Stimulated activated CD4-positive, alpha-beta T cell treated with anti-CD3 and anti-CD28 coated beads, Interleukin-1b, Interleukin-23, amount 100 ng/mL, for 24 hours (primary cell): ENCODE measurements around the gene CEP68.

Experiments used
- DNase-seq, 4 experiments: peaks; one replicate each; pipeline ENCODE4 v3.0.0-alpha.2; 2020; ENCODE audit warnings: low read depth in 4 of 4, low spot score in 1 of 4

The CEP68 gene

DNA sequence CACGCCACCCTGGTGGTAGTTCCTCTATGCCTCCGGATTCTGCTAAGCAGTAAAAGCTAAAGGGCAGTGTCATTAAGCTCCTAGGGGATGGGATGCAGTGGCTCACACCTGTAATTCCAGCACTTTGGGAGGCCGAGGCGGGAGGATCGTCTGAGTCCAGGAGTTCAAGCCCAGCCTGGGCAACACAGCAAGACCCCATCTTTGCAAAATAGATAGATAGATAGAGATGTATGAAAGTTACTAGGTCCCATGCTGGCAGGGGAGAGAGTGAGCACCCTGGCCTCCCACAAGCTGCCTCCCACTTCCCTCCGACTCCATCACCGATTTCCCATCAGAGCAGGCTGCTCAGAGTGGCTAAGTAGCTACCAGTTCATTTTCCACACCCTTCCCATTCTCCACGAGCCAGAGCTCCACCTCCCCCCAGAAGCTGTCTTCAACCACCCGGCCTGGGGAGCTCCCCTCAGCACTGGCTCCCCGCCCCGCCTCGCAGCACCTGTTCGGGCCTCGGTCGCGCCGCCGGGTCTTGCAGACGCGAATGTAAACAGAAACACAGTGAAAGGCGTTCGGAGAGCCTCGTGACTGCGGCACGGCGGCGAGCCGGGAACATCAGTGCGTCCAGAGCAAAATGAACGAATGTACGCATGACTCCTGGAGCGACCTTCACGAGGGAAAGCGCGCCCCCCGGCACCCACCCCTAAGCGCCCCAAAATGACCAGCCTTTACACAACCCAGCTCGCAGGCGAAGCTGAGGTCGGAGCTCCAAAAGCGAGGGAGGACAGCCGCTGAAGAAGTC, 598 bp upstream of the CEP68 start:
- DNase-seq: peak in 3 of 4 experiments; percentile 18 to 42 (median 33)

- no peak for DNase-seq
Measured at GRCh38 chr2:65057054-65057375, 799 bp downstream of the CEP68 start.

DNA sequence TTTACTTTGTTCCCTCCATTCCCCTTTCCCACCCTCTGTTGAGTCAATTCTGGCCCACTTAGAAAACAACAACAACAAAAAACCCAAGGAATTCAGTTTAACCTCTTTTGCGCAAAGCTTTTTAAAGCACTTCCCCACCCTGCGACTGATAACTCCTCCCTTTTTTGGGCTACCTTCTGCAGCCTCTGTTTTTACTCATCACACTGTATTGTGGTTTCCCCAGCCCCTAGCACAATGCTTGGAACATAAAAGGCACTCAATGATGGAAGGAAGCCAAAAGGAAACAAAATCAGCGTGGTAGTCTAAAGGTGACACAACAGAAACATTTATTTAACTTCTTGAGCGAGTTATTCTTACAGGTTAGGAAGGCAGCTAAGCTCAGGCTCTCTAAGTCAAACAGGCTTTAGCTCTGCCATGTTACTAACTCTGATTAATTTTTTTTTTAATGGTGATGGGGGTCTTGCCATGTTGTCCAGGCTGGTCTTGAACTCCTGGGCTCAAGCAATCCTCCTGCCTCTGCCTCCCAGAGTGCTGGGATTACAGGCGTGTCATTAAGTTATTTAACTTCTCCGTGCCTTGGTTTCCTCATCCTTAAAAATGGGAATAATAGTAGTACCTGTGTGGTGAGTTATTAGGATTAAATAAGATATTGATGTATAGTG, 1.3 kb downstream of the CEP68 start:
- DNase-seq: peak in 2 of 4 experiments; percentile 23 to 36

DNA sequence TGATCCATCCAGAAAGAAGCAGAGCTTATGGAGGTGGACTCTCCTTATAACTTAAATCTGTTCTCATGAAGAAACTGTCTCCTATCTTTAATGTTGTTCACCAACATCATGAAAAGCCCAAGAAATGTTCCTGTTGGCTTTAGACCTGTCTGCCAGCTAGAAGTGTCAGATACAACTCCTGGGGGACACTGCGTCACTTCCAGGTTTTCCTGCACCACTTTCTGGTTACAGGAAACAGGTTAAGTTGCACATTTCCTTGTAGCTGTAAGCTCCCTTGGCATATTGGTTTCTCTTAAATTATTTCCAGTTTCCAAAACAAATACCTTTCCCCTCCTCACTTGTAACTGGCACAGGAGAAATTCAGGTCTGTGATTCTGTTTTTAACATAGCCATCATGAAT, 2.9 kb downstream of the CEP68 start:
- DNase-seq: no peak

- DNase-seq: no peak
Measured at GRCh38 chr2:65061146-65061909, 5.1 kb downstream of the CEP68 start.

DNA sequence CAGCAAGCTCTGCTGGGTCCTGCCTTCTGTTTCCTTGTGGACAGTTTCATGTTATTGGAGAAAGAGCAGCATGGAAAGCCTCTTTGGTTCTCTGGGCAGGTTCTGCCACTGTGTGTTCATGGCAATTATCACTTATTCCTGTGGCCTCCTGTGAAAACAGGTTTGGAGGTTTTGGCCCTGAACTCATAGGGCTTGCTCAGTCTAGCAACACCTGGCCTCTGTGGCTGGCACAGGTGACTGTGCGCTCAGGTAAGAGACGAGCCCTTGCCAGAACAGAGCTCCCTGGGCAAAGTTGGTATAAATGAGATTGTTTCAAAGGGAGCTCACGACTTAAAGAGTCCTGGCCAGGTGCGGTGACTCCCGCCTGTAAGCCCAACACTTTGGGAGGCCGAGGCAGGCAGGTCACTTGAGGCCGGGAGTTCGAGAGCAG, 5.7 kb downstream of the CEP68 start:
- no peak for DNase-seq

- no peak for DNase-seq
Measured at GRCh38 chr2:65062843-65063825, 6.9 kb downstream of the CEP68 start.

- DNase-seq: no peak
Measured at GRCh38 chr2:65064728-65065552, 8.7 kb downstream of the CEP68 start.

DNA sequence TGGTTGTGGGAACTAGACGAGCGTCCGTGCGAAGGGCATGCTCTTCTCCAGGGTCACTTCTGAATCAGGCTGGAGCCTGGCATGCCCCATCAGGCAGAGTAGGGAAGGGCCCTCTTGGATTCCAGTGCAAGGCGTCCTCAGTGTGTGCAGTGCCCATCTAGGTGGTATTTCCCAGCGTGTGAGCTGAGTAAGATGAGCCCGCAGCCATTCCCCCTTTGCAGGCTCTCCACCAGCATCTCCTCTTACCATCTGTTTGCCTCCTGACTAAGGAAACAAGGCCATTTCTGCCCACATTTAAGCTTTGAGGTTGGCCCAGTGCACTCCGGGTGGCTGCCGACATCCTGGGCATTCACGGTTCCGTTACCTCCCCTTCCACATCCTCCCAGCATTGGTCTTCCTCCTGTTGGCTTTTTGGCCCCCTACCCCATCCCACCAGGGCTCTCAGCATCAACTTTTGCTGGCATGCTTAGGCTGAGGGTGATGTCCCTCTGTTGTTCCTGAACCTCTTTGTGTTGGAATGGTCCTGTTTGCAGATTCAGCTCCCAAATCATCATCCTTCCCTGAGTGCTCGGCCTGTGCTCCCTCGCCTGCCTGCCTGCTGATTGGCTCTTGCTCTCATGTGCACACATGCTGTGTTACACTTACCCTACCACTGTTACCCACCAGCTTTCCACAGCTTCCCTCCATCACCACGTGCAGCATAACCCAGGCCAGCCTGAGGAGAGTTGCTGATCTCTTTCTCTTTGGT, 11.8 kb downstream of the CEP68 start:
- DNase-seq: no peak

DNA sequence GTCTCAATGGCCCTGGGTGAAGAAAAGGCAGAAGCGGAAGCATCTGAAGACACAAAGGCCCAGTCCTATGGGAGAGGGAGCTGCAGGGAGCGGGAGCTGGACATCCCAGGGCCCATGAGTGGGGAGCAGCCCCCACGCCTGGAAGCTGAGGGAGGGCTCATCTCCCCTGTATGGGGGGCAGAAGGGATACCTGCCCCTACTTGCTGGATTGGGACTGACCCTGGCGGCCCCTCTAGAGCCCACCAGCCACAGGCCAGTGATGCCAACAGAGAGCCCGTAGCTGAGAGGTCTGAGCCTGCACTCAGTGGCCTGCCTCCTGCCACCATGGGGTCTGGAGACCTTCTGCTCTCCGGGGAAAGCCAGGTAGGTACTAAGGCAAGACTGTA, 13.2 kb downstream of the CEP68 start:
- DNase-seq: no peak

GRCh38 chr2:65070172-65070830, 14.1 kb downstream of the CEP68 start:
- no peak for DNase-seq

DNA sequence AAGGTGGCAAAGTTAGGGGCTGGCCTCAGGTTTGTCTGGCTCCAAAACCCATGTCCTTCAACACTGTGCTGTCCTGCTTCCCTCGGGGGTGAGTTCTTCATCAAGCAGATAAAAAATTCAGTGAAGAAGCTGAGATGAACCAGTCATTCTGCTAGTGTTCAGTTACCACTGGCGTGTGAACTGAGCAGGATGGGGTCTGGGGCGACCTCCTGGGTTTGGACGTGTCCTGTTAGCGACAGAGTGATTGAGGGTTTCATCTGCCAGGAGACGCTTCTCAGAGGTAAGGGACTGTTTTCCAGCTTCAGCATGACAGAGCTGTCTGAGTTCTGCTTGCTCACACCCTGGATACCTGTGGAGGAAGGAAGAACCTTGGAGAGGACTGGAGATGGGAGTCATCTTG, 14.6 kb downstream of the CEP68 start:
- DNase-seq: no peak

- DNase-seq: no peak
Measured at GRCh38 chr2:65071499-65072180, 15.4 kb downstream of the CEP68 start.

DNA sequence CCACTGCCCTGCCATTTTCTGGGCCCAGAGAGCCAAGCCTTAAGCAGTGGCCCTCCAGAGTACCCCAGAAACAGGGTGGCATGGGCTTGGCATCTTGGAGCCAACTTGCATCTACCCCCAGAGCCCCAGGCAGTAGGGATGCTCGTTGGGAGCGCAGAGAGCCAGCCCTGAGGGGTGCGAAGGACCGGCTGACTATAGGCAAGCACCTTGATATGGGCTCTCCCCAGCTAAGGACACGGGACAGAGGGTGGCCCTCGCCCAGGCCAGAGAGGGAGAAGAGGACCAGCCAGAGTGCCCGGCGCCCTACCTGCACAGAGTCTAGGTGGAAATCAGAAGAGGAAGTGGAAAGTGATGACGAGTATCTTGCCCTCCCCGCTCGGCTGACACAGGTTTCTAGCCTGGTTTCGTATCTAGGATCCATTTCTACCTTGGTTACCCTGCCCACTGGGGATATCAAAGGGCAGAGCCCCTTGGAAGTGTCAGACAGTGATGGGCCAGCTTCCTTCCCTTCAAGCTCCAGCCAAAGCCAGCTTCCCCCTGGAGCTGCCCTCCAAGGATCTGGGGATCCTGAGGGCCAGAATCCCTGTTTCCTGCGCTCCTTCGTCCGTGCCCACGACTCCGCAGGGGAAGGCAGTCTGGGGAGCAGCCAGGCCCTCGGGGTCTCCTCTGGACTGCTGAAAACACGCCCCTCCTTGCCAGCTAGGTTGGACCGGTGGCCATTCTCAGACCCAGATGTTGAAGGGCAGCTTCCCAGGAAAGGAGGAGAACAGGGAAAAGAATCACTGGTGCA, 16.2 kb downstream of the CEP68 start:
- no peak for DNase-seq

- DNase-seq: no peak
Measured at GRCh38 chr2:65073879-65074565, 17.8 kb downstream of the CEP68 start.

GRCh38 chr2:65075176-65075575, 19.0 kb downstream of the CEP68 start:
- DNase-seq: no peak
